WTC11 (cell line): Measurements from ENCODE around the gene CDC45.

ENCODE experiments used
- MYBL2 ChIP-seq: sonication (generic); formaldehyde crosslinking; IDR thresholded peaks from 2 replicates; pipeline ENCODE4 v1.8.1; 2023; ENCODE audit warnings: mild to moderate bottlenecking, moderate library complexity, missing genetic modification reagents
- SMAD4 ChIP-seq: sonication (generic); formaldehyde crosslinking; IDR thresholded peaks from 2 replicates; pipeline ENCODE4 v1.8.0; 2022; ENCODE audit warnings: mild to moderate bottlenecking, missing genetic modification reagents
- SP1 ChIP-seq: sonication (generic); formaldehyde crosslinking; conservative IDR thresholded peaks from 2 replicates; pipeline ENCODE4 v1.8.1; 2022; ENCODE audit warnings: missing genetic modification reagents
- TP53 ChIP-seq: sonication (generic); formaldehyde crosslinking; IDR thresholded peaks from 2 replicates; pipeline ENCODE4 v1.8.1; 2023; ENCODE audit warnings: mild to moderate bottlenecking, missing genetic modification reagents
- ZBTB21 ChIP-seq: sonication (generic); formaldehyde crosslinking; IDR thresholded peaks from 2 replicates; pipeline ENCODE4 v1.8.1; 2023; ENCODE audit warnings: mild to moderate bottlenecking, missing genetic modification reagents, borderline replicate concordance
- TF ChIP-seq, protein P1 (sequence below): fragments of 200-600 bp; IDR thresholded peaks from 2 replicates; pipeline ENCODE4 v1.8.0; 2022; ENCODE audit warnings: antibody characterized with exemption
- TF ChIP-seq, protein P2 (sequence below): sonication (generic); formaldehyde crosslinking; IDR thresholded peaks from 2 replicates; pipeline ENCODE4 v1.8.1; 2022; ENCODE audit warnings: mild to moderate bottlenecking, missing genetic modification reagents, moderate library complexity, borderline replicate concordance
- TF ChIP-seq, protein P3 (sequence below): sonication (generic); formaldehyde crosslinking; IDR thresholded peaks from 2 replicates; pipeline ENCODE4 v1.8.1; 2022; ENCODE audit warnings: low read depth, missing genetic modification reagents, borderline replicate concordance
- TF ChIP-seq, protein P4 (sequence below): sonication (generic); formaldehyde crosslinking; IDR thresholded peaks from 2 replicates; pipeline ENCODE4 v1.8.1; 2022; ENCODE audit warnings: low read depth, mild to moderate bottlenecking, moderate library complexity, missing genetic modification reagents, borderline replicate concordance
- TF ChIP-seq, protein P5 (sequence below): sonication (generic); formaldehyde crosslinking; IDR thresholded peaks from 2 replicates; pipeline ENCODE4 v1.8.1; 2023; ENCODE audit warnings: mild to moderate bottlenecking, missing genetic modification reagents, moderate library complexity

DNA sequence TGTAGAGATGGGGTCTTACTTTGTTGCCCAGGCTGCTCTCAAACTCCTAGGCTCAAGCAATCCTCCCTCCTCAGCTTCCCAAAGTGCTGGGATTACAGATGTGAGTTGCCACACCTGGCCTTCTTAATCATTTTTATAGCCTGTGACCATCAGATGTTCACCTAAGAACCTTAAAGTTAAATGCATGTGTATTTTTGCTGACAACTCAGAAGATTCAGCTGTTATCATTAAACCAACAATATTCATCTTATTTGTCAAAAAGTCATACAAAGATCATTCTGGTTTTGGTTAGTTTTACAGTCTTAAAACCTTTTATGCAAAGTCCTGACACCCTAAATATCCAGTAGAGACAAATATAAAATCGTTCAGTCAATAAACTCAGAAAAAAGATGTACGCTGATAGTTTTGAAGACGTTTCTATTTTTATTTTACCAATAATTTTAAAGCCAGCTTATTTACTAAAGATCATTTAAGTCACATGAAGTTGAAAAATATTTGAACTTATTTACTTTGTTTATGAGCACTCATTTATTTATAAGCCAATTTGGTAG, 22.3 kb downstream of the CDC45 start:
- TF ChIP-seq TP53 (CRISPR knock-in tag) (no peak), SMAD4 (CRISPR knock-in tag) (no peak), MYBL2 (no peak), ZBTB21 (CRISPR knock-in tag) (no peak), SP1 (CRISPR knock-in tag) (no peak)
- TF ChIP-seq, protein P1, sequence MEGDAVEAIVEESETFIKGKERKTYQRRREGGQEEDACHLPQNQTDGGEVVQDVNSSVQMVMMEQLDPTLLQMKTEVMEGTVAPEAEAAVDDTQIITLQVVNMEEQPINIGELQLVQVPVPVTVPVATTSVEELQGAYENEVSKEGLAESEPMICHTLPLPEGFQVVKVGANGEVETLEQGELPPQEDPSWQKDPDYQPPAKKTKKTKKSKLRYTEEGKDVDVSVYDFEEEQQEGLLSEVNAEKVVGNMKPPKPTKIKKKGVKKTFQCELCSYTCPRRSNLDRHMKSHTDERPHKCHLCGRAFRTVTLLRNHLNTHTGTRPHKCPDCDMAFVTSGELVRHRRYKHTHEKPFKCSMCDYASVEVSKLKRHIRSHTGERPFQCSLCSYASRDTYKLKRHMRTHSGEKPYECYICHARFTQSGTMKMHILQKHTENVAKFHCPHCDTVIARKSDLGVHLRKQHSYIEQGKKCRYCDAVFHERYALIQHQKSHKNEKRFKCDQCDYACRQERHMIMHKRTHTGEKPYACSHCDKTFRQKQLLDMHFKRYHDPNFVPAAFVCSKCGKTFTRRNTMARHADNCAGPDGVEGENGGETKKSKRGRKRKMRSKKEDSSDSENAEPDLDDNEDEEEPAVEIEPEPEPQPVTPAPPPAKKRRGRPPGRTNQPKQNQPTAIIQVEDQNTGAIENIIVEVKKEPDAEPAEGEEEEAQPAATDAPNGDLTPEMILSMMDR: no peak
- TF ChIP-seq, protein P2, sequence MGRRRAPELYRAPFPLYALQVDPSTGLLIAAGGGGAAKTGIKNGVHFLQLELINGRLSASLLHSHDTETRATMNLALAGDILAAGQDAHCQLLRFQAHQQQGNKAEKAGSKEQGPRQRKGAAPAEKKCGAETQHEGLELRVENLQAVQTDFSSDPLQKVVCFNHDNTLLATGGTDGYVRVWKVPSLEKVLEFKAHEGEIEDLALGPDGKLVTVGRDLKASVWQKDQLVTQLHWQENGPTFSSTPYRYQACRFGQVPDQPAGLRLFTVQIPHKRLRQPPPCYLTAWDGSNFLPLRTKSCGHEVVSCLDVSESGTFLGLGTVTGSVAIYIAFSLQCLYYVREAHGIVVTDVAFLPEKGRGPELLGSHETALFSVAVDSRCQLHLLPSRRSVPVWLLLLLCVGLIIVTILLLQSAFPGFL (CRISPR knock-in tag): no peak
- TF ChIP-seq, protein P3, sequence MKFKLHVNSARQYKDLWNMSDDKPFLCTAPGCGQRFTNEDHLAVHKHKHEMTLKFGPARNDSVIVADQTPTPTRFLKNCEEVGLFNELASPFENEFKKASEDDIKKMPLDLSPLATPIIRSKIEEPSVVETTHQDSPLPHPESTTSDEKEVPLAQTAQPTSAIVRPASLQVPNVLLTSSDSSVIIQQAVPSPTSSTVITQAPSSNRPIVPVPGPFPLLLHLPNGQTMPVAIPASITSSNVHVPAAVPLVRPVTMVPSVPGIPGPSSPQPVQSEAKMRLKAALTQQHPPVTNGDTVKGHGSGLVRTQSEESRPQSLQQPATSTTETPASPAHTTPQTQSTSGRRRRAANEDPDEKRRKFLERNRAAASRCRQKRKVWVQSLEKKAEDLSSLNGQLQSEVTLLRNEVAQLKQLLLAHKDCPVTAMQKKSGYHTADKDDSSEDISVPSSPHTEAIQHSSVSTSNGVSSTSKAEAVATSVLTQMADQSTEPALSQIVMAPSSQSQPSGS (CRISPR knock-in tag): no peak
- TF ChIP-seq, protein P4, sequence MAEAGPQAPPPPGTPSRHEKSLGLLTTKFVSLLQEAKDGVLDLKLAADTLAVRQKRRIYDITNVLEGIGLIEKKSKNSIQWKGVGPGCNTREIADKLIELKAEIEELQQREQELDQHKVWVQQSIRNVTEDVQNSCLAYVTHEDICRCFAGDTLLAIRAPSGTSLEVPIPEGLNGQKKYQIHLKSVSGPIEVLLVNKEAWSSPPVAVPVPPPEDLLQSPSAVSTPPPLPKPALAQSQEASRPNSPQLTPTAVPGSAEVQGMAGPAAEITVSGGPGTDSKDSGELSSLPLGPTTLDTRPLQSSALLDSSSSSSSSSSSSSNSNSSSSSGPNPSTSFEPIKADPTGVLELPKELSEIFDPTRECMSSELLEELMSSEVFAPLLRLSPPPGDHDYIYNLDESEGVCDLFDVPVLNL (CRISPR knock-in tag): no peak
- TF ChIP-seq, protein P5, sequence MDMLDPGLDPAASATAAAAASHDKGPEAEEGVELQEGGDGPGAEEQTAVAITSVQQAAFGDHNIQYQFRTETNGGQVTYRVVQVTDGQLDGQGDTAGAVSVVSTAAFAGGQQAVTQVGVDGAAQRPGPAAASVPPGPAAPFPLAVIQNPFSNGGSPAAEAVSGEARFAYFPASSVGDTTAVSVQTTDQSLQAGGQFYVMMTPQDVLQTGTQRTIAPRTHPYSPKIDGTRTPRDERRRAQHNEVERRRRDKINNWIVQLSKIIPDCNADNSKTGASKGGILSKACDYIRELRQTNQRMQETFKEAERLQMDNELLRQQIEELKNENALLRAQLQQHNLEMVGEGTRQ (CRISPR knock-in tag): no peak
